PC-9 (cell line): ENCODE results near the gene PITPNM2.

Source experiments
- CTCF ChIP-seq: fragments of 200-600 bp; sonication (generic); conservative IDR thresholded peaks from 2 replicates; pipeline ENCODE4 v1.6.1; 2017; ENCODE audit warnings: mixed run types, antibody characterized with exemption, mild to moderate bottlenecking, moderate library complexity
- EZH2 ChIP-seq: fragments of 200-600 bp; sonication (generic); IDR thresholded peaks from 2 replicates; pipeline ENCODE4 v1.8.0; 2017; ENCODE audit warnings: antibody characterized with exemption, low read depth

DNA sequence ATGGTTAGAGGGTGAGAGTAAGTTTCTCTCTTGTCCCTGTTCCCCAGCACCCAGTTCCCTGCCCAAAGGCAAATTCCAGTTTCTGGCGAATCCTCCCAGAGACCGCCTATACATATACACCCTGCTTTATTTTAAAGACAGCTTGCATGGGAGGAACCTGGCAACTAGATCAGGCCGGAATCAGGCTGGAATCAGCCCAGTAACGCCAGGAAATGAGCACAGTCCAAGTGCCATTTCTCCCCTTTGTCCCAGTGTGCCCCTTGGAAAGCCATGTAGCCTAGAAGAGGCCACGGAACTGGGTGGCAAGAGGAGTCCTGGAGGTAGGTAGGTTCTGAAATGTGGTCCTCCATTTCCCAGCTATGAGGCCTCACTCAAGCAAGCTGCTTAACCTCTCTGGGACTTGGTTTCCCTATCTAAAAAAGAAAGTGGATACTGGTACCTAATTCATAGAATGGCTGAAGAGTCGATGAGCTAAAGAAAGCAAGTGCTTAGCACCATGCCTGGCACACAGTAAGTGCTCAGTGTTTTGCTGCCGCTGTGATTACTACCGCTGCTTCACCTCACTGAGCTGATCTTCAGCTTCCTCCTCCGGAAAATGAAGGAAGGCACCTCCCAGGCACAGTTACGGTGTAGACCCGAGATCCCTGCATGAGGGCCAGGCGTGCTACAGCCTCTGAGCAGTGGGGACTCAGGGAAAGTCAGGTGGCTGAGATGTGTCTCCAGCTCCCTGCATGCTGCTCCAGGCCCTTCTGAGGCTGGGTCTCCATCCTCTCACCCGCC lies 36.4 kb downstream of the PITPNM2 start:
- TF ChIP-seq CTCF (no peak), EZH2 (no peak)
